GM12891 (cell line): ENCODE data around the gene RCL1.

Experiments
- PAX5 ChIP-seq: IDR thresholded peaks from 2 replicates; pipeline ENCODE4 v1.6.1; 2011; ENCODE audit warnings: low read length, moderate library complexity, mild to moderate bottlenecking; ENCODE audit not compliant: insufficient read depth, severe bottlenecking
- POLR2A ChIP-seq: IDR thresholded peaks from 2 replicates; pipeline ENCODE4 v1.6.1; 2011; ENCODE audit warnings: low read depth, low read length, control low read depth
- POLR2AphosphoS5 ChIP-seq: IDR thresholded peaks from 2 replicates; pipeline ENCODE4 v1.6.1; 2011; ENCODE audit warnings: low read depth, low read length, control low read depth
- POU2F2 ChIP-seq: IDR thresholded peaks from 2 replicates; pipeline ENCODE4 v1.6.1; 2011; ENCODE audit warnings: low read depth, mild to moderate bottlenecking, control low read depth, low read length, moderate library complexity
- TAF1 ChIP-seq: IDR thresholded peaks from 2 replicates; pipeline ENCODE4 v1.6.1; 2011; ENCODE audit warnings: low read depth, low read length, control low read depth

DNA sequence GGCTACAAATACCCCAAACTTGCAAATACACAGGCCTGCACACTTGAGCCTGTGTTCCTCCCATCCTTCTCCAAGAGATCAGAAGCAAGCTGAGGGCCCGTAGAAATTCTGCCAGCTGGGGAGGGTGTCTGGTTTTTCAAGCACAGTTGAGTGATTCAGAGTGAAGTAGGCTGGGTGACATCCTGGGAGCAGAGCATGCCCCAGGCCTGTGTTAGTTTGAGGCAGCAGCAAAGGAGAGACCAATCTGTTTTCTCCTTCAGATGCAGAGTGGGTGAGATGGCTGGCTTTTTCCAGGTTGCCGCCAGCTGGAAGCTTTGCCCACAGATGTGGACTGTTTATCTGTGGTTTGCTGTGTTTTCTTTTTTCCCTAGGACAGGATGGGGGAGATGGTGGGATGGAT is 63.1 kb downstream of the RCL1 start:
- no peak for TF ChIP-seq POLR2AphosphoS5
- no peak for TF ChIP-seq TAF1
- no peak for TF ChIP-seq POLR2A
- no peak for TF ChIP-seq PAX5
- no peak for TF ChIP-seq POU2F2
